Vagina (tissue), 2 donors: ENCODE results near the gene TGFBR3L.
"Not testable (repeated sequence)": the region's sequence is repeated elsewhere in the genome, so short reads cannot be mapped to it uniquely, and the experiment has no call there.

ENCODE experiments used
- CTCF ChIP-seq, 3 experiments: fragments of 450-650 bp in 2 of 3; fragments of 200-600 bp in 1 of 3; sonication (generic) in 1 of 3; IDR thresholded peaks; one replicate each; pipeline ENCODE4 v1.5.1; 2017 to 2019; ENCODE audit warnings: antibody characterized with exemption in 3 of 3, mild to moderate bottlenecking in 2 of 3, moderate library complexity in 2 of 3
- POLR2AphosphoS5 ChIP-seq, 2 donors: sonication (generic); formaldehyde crosslinking; IDR thresholded peaks; one replicate each; pipeline ENCODE4 v1.9.0; 2017; ENCODE audit warnings: antibody characterized with exemption in 2 of 2, mild to moderate bottlenecking in 2 of 2, low read depth in 1 of 2; ENCODE audit not compliant: insufficient read depth in 1 of 2

- not testable (repeated sequence) for TF ChIP-seq POLR2AphosphoS5 (IDR thresholded peaks at IDR 0.05; ENCODE audit: insufficient read depth in 1 of 2, low read depth in 1 of 2); CTCF (IDR thresholded peaks at IDR 0.05)
Measured at GRCh38 chr19:7893362-7894101, 21.1 kb upstream of the TGFBR3L start.
